Measurements from ENCODE around the gene HYLS1.
A peak's percentile ranks its signal among the peaks of the same experiment; 100 is the strongest.

The HYLS1 gene

DNA sequence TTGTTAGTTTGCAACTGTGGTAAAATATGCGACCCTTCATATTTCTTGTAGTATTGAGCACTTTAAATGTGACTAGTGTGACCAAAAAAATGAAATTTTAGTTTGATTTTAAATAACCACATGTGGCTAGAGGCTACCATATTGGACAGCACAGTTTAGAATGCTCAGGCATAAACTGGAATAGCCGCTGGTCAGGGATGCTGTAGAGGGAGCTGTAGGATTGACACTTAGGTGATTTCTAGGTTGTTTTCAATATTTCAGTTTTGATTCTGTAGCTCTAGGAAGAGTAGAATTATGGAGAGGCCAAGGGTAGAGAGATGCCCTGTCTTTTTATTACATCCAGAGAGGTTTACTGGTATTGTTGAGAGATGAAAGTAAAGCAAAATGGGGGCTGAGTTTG, 47.6 kb downstream of the HYLS1 start:
- DNase-seq: no peak

DNA sequence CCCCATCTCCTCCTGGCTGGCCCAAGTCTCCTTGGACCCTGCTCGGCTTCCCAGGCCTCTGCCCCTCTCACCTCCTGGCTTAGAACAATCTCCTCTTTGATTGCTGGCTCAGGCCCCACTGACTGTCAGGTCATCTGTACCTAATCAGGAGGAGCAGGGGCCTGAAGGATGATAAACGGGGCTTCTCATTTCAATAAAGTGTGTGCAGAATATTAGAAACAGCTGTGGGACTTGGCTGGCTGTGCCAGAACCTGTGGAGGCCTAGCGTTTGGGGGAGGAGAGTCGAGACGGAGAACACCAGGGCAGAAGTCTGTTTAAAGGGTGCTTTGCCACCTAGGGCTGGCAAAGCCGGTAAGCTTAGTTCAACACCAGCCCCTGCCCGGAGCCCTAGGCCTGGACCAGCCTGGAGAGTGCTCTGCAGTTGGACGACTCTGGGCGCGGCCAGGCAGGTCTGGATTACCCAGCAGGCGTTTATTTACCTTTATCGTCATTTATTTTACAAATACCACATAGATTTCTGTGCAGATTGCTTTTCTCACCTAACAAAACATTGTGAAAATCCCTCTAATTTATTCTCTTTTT, 48.2 kb downstream of the HYLS1 start:
- DNase-seq: no peak

DNA sequence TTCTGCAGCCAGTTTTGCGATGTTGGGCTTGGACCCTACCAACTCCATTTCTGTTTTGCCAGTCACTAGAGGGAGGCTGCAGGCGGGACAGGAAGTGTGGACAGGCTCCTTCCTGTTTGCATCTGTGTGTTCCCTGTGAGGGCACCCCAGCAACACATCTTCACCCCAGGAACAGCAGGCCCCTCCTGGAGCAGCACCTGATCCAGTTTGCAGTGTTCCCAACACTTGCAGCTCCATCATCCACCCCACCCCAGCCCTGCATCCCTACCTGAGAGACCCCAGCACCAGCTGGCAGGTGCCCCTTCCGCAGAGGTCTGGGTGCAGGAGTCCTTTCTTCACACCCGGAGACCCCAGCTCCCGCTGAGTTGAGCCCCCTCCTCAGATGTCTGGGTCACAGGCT, 51.0 kb downstream of the HYLS1 start:
- no peak for DNase-seq

DNA sequence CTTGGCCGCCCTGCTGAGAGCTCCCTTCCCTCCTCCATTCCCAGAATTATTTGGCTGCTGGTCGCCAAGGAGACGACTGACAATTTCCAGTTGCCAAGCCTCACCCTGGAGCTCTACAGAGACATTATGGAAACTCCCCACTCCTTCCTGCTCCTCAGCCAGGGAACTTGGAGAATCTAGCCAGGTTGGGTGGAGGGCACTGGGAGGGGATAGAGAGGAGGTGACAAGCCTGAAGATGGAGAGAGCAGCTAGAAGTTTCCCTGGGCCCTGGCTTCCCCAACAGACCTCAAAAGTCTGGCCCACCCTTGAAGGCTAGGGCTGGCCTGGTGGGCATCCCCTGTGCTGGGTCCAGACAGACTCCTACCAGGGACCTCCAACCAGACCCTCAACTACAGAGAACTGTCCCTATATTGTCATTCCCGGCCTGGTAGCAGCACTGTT, 51.6 kb downstream of the HYLS1 start:
- no peak for DNase-seq

DNA sequence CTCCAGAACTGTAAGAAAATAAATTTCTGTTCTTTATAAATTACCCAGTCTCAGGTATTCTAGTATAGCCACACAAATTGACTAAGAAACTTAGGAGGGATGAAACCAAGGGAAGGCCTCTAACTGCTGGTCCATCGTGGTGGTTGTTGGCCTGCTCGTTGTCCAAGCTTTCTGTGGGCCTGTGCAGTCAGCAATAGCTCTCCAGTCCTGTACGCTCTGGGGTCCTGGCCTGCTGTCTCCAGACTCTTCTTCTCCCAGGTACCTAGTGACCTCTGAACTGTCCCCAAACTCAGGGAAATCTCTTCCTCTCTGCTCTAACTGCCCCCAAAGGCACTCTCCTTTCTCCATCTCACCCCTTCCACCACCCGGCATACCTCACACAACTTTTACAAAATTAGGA, 52.7 kb downstream of the HYLS1 start:
- no peak for DNase-seq

DNA sequence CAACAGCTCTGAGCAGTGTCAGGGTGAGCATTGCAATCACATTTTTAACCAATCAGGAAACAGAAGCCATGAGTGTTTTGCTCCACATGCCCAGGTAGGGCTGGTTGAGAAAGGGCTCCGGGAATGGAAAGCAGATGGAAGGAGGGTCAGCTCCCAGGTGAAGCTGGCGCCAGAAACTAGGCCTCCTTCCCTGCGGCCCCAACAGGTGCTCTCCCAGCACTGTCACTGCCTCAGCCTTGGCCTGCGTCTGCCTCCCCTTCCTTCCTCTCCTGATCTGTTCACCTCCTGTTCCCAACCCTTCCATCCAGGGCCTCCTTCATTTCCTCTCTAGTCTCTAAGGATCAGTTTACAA, 53.8 kb downstream of the HYLS1 start:
- DNase-seq: peak; percentile 57

DNA sequence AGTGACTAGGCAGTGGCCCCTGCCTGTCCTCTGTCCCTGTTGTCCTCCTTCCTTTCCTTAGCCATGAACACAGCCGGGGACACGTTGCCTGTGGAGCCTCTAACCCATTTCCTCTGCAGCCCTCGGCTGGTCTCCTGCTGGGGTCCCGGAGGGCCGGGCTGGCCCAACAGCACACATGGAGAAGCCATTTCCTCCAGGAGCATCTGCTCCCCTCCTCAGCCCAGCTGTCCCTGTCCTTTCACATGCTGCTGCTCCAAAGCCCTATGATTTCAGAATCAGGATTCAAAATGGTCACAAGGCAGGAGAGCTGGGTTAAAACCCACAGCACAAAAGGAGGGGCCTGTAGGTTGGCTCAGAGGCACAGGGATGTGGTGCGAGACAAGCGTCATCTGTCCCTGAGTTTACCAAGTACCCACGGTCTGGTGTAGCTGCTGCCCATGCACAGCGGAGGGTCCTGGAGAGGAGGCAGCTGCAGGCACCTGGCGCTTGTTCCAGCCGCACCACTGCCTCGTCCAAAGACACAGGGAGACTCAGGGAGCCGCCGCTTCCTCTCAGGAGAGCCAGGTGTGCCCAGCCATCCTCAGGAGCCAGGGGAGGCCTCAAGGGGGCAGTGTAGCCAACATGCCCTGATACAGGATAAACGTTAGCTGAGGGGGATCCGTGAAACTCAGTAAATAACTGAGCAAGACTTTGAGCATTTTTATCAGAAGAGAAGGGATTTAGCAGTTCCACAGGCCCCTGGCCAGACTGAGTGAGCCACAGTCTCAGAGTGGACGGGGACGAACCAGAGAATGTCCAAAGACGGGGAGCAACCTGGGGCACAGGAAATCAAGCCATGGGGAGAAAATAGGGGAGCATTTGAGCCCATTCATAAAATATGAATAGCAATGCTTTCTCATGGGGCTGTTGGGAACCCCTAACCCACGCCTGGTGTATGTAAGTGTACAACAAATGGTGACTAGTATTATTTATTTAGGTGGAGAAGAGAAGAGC, 54.4 kb downstream of the HYLS1 start:
- DNase-seq: peak; percentile 94

DNA sequence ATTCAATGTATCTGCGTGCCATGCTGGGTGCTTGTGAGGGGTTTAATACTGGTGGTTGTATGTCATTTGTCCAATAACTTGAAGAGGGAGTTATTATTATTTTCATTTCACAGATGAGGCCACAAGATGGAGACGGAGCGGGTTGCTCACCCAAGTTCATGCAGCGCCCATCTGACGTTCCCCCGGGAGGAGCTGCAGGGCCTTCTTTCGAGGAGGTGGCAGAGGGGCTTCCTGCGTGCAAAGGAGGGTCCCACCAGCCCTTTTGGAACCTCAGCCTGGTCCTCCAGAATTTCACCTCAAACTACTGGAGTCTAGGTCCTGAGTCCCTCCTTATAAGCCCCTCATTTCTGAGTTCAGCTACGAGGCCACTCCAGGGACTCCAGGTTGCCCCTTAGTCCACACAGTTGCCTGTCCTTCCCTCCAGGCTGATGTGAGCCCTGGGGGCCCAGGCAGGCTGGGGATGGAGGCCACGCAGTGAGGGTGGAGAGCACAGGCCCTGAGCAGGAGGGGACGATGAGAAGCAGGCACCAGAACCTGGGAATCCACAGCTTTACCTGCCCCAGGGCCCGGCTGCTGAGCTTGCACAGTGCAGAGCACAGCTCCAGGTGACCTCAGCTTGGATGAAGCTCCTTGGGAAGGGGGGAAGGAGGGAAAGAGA, 55.4 kb downstream of the HYLS1 start:
- no peak for DNase-seq

DNA sequence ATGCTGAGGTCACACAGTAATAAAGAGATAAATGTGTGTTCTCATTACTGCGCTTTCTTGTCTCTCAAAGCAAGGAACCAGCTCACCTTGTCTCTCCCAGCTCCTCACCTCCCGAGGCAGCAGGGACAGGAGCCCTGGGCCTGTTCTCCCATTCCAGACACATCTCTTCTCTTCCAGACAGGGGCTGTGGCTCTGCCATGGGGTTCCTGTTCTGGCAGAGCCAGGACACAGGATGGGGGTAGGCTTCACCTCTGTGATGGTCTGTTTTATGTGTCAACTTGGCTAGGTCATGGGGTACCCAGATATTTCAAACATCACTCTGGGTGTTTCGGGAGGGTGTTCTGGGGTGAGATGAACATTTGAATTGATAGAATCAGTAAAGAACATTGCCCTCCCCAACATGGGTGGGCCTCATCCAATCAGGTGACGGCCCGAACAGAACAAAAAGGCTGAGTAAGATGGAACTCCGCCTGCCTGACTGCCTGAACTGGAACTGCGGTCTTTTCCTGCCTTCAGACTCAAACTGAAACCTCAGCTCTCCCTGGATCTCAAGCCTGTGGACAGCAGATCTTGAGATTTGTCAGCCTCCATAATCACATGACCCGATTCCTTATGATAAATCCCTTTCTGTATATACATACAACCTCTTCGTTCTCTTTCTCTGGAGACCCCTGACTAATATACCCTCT, 56.3 kb downstream of the HYLS1 start:
- no peak for DNase-seq

DNA sequence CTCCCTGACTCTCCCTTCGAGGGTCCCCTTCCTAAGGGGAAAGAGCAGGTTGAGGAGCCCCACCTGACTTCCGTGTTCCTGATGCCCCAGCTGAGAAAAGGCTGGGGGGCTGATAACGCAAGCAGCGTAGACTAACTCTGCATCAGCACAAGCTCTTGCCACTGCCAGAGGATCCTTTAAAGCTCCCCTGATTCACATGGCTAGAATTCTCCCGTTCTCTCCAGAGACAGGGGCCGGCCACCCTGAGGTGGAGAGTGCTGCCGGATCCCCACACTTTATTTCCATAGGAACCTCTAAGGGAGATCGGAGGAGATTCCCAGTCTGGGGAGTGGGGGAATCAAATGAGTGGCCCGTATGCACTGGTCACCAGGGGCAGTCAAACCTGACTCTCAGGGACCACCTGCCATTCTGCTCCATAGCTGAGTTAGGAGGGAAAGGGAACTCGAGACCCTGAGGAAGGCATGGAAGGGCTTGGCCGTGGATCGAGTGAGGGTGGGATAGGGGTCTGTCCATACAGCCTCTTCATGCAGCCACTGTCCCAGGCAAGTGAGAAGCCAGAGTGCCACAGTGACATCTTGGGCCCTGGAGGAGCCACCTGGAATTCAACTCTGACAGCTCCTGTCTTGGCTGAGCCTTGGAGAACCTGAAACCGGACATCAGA, 57.0 kb downstream of the HYLS1 start:
- DNase-seq: no peak

DNA sequence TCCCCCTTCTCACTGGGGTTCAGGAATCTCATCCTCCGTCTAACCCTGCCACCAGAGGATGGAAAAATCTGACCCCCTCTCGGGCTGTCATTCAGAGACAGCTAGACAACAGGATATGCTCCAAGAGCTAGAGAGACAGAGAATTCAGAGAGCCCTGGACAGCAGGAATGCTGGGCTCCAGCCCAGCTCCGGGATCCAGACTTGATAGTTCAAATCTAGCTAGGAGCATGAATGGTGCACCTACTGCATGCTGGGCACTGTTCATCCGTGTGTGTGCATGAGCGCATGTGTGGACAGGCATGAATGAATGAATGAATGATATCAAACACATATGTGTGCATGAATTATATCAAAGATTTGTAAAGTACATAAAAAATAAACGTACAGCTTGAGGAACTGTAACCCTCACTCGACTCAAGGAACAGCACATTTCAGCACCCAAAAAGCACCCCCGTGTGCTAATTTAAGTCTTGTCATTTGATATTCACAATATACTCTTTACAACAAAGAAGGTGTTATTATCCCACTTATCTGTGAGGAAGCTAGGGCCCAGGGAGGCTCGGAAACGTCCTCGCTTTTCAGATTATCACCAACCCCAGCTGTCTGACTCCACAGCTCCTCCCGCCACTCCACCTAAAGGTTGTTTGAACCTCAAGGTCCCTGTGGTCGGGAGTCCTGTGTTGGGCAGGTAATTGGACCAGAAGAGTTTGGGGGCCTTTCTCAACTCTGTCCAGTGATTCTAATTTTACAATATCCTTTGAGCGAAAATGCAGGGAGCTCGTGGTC, 57.7 kb downstream of the HYLS1 start:
- DNase-seq: no peak

DNA sequence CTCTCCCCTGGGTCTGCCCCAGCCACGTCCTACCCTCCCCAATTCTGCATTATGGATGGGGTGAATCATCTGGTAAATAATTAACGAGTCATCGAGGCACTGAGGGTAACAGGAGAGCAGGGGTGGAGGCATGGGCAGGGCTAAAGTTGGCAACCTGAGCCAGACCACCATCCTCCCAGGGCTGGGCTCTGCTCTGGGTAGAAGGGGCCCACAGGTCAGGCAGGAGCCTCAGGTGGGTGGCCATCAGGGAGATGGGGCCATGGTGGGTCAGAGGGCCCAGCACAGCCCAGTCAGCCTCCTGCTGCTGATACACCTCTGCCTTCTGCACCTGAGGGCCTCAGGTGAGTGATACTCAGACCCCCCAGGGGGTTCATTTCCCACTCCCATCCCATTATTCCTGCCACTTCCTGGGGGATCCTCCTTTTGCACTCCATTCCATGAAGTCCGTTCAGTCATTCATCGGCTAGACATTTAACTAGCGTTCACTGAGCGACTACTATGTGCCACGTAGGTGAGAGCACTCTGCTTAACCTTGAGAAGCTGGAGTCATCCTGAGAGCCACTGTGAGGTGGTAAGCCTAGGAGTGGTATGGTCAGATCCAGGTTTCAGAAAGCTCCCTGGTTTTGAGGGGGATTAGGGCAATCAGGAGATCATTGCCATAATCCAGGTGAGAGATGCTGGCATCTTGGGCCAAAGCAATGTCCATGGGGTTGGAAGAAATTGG, 58.5 kb downstream of the HYLS1 start, which contains the start of gene VSIG10L2:
VSIG10L2 (plus strand) TSS at position 248 of the 724 bp plus-strand sequence; CDS start at position 260, 12 bp downstream.
- DNase-seq: no peak

DNA sequence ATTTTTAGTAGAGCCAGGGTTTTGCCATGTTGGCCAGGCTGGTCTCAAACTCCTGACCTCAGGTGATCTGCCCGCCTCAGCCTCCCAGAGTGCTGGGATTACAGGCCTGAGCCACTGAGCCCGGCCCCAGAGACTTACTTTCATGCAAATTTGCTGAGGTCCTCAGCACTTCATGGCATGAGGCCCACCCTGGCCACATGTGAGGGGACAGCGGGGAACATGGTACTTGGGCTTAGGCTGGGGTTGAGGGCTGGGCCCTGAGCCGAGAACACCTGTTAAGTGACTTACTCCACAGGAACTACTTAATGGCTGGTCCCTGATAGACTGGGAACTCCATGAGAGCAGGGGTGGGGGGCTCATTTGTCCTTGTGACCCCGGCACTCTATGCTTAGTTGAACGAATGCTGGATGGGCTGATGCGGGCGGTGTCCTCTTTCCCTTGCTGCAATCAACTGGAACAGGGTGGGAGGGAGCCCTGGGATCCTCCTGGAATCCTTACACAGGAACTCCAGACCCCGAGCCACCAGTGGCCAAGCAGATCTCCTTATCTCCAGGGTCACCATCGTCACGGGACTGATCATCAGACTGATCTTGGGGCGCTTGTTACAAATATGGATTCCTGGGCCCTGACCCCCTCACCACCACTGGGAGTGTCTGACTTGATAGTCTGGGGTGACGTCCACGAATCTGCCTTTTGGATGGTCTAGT, 59.4 kb downstream of the HYLS1 start:
- no peak for DNase-seq

DNA sequence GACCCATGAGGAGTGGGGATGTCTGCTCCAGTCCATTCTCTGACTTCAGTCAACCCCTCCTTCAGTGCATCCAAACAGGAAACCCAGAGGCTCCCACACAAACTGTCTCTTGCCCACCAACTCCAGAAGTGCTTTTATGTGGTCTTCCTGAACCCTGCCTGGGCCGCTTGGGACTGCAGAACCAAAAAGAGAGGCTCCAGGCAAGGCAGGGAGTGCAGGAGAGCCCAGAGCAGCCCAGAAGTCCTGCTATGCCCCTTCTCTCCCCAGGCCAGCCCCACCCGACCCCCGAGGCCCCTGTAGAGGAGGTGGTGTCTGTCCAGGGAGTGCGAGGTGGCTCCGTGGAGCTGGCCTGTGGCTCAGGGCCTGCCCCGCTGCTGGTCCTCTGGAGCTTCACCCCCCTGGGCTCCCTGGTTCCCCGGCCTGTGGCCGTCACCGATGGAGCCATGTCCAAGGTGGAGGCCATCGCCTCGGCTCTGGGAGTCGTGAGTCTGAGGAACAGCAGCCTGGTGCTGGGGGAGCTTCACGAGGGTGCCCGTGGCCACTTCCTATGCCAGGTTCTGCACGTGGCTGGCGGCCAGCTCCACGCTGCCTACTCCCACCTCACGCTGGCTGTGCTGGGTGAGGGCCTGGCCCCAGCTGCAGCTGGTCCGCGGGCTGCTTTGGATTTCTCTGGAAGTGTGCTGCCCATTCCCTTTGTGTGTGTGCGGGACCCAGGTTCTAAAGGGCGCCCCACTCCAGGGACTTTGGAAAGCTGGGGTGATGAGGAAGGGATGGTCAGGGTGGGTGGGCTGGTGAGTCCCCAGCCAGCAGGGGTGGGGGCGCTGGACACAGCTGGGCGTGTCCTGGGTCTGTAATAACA, 60.2 kb downstream of the HYLS1 start:
- no peak for DNase-seq

DNA sequence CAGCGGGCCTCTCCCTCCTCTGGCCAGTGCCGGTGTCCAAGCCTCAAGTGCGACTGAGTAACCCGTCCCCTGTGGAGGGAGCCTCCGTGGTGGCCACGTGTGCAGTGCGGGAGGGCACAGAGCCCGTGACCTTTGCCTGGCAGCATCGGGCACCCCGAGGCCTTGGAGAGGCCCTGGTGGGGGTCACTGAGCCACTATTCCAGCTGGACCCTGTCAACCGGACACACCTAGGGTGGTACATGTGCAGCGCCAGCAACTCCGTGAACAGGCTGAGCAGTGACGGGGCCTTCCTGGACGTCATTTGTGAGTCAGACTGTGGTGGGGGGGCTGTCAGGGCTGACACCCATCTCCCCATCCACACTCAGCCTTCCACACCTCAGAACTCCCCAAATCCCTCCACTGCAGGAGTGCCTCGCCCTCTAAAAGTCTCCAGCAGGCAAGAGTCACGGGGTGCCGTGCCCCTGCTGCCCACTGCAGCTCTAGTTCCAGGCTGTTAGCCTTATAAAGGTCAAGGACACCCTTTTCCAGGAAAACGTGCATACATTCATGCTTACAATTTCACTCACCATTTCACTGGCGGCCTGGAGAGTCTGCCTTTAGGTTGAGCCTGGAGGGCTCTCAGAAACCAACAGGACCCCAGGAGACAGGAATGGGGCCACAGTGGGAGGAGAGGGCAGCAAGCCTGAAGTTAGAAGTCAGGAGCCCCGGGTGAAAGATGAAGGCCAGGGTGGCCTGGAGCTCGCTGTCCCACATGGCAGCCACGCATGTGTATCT, 61.0 kb downstream of the HYLS1 start:
- no peak for DNase-seq

DNA sequence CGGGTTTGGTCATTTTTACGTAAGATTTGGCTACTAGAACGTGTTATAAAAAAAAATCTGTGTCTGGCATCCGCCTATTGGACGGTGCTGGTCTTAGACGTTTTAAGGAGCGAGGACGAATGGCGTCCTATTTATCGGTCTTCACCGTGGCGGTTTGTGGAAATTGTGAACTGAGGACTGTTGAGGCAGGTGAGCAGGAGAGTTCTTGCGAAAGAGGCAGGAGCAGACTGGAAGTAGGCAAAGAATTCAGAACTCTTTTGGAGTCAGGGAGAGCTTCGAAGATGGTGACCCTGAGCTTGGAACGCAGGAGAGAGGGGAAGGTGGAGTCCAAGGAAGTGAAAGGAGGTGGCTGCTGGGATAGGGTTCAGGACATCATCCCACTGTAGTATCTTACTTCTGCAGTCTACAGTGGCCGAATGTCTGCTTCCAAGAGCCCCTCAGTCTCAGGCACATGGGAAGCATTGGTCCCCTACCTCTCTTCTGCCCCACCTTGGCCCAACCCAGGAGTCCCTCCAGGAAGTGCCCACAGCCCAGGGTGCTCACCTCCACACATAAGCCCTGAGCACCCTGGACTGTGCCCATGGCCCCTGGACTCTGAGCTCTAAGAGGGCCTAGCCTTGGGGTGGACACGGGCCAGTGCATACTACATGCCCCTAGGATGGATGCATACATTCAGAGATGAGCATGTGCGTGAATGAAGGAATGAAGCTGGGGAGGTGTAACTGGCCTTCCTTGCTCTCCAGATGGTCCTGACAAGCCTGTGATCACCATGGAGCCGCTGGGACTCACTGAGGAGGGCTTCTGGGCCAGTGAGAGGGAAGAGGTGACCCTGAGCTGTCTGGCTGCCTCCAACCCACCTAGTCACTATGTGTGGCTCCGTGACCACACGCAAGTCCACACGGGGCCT, 62.1 kb downstream of the HYLS1 start:
- DNase-seq: no peak

DNA sequence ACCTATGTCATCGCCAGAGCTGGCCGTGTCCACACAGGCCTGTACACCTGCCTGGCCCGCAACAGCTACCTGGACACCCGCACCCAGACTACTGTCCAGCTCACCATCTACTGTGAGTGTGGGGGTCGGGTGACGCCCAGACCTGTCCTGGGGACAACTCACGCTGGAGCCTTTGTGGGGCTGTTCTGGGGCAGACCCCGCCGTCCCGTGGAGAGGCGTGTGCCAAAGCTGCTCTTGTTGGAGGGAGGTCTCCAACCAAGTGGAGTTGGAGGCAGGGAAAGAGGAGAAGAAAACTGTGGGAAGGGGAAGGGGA, 62.7 kb downstream of the HYLS1 start:
- no peak for DNase-seq

All from NCI-H510A treated with DMSO at 0.1 percent for 48 hours (cell line).